Panc1 (cell line): ENCODE results near the gene ATP13A3. TPM values are rescaled to one million over a fixed set of nuclear protein-coding genes. Genes with fewer than 3 reads are reported as not detected.

Experiments used
- ATAC-seq: fragments of 200-7000 bp; cut with Tn5 transposase; 2 replicates; pipeline ENCODE4 v1.9.1; 2020; ENCODE audit warnings: mild to moderate bottlenecking, moderate library complexity
- BruUV-seq: library from RNA; stranded (reverse); fragments of 400-500 nt; replicated peaks from 2 replicates; lab custom pipeline; 2021; lab: Mats Ljungman, UMichigan
- CTCF ChIA-PET: fragments of 300-600 bp; sonication (Branson Sonifier 250); formaldehyde crosslinking; loops from one replicate; lab custom pipeline; 2022; ENCODE audit warnings: antibody characterized with exemption; lab: Charles Lee
- POLR2A ChIA-PET: fragments of 300-600 bp; sonication (Branson Sonifier 250); formaldehyde crosslinking; loops from one replicate; lab custom pipeline; 2022; ENCODE audit warnings: antibody characterized with exemption; lab: Charles Lee
- DNase-seq: peaks from one replicate; pipeline ENCODE4 v3.0.0-alpha.2; 2010; ENCODE audit warnings: low read depth, low spot score
- H3K27ac ChIP-seq: 2 replicates; pipeline ENCODE4 v1.5.1; 2011; ENCODE audit warnings: mild to moderate bottlenecking, low read length, inconsistent platforms
- H3K27me3 ChIP-seq: fragments of 200-500 bp; sonication (Bioruptor generic); 2 replicates; pipeline ENCODE4 v1.6.0; 2014; ENCODE audit warnings: low read length, inconsistent platforms; ENCODE audit not compliant: control insufficient read depth, insufficient read depth
- H3K36me3 ChIP-seq: fragments of 200-500 bp; sonication (Bioruptor generic); 2 replicates; pipeline ENCODE4 v1.5.1; 2014; ENCODE audit warnings: inconsistent platforms, mild to moderate bottlenecking, low read length, moderate library complexity; ENCODE audit not compliant: control insufficient read depth, insufficient read depth
- H3K4me1 ChIP-seq: 2 replicates; pipeline ENCODE4 v1.5.1; 2011; ENCODE audit warnings: inconsistent platforms, mild to moderate bottlenecking, low read length, moderate library complexity; ENCODE audit not compliant: control insufficient read depth, insufficient read depth
- H3K4me3 ChIP-seq, 2 experiments: 2 replicates each; pipeline ENCODE4 v1.5.1; 2011 to 2012; ENCODE audit warnings: low read depth in 2 of 2, low read length in 2 of 2, mild to moderate bottlenecking in 2 of 2, inconsistent platforms in 1 of 2, moderate library complexity in 1 of 2
- H3K9me3 ChIP-seq: fragments of 200-500 bp; sonication (Bioruptor generic); 2 replicates; pipeline ENCODE4 v1.5.1; 2014; ENCODE audit warnings: low read depth, mild to moderate bottlenecking, inconsistent platforms, low read length, moderate library complexity; ENCODE audit not compliant: control insufficient read depth, insufficient read depth
- CTCF ChIP-seq: fragments of 450-650 bp; IDR thresholded peaks from 2 replicates; pipeline ENCODE4 v1.5.1; 2017; ENCODE audit warnings: mild to moderate bottlenecking
- POLR2AphosphoS5 ChIP-seq: IDR thresholded peaks from 2 replicates; pipeline ENCODE4 v1.6.1; 2012; ENCODE audit warnings: mild to moderate bottlenecking, low read depth, low read length, moderate library complexity
- REST ChIP-seq, 2 experiments: IDR thresholded peaks; 2 replicates each; pipeline ENCODE4 v1.6.1; 2011 to 2012; ENCODE audit warnings: low read depth in 2 of 2, control low read depth in 1 of 2, low read length in 1 of 2, mild to moderate bottlenecking in 1 of 2, moderate library complexity in 1 of 2; ENCODE audit not compliant: insufficient read depth in 1 of 2
- SIN3A ChIP-seq: IDR thresholded peaks from 2 replicates; pipeline ENCODE4 v1.6.1; 2012; ENCODE audit warnings: low read depth, mild to moderate bottlenecking, low read length, moderate library complexity, borderline replicate concordance; ENCODE audit not compliant: insufficient read depth
- TCF7L2 ChIP-seq: IDR thresholded peaks from 2 replicates; pipeline ENCODE4 v1.6.1; 2011; ENCODE audit warnings: mild to moderate bottlenecking, low read depth, low read length, inconsistent platforms
- in situ Hi-C: cut with HindIII; loops from 2 replicates; pipeline ENCODE4 v1.10.0; 2016; ENCODE audit warnings: low sequenced_read_pairs, low pct_unique_long_range_greater_than_20kb
- intact Hi-C: fragments of 100-400 bp; cut with micrococcal nuclease; formaldehyde crosslinking; loops from one replicate; pipeline ENCODE4 v1.10.0; 2022; ENCODE audit not compliant: unreplicated experiment
- total RNA-seq: library from RNA; stranded (reverse); gene quantifications from one replicate; pipeline ENCODE4 v1.2.1, GENCODE V29; 2021; ENCODE audit not compliant: unreplicated experiment

ATP13A3 gene
- total RNA-seq, 1 experiment from 2014 or later: 169 TPM

GRCh38 chr3:194425399-194425798 is 61.4 kb downstream of the ATP13A3 start:
- ATAC-seq: no peak
- Histone ChIP-seq H3K9me3 (no peaks in the 10 kb centered on the region), H3K4me3 (no peak overlapping the region), H3K36me3 (peaks cover 52% of the 10 kb centered on the region), H3K27me3 (no peaks in the 10 kb centered on the region), H3K4me1 (no peaks in the 10 kb centered on the region), H3K27ac (no peak overlapping the region)
- no peak for TF ChIP-seq POLR2AphosphoS5
- POLR2A ChIA-PET: interaction anchor here (0.6 kb wide), 1 partner anchor 10 kb away, joined by 3 read pairs; no protein-coding TSS in a partner anchor
- in situ Hi-C loops: no loop called here
- CTCF ChIA-PET: no interaction called here
- DNase-seq: no peak
- intact Hi-C loops: loop anchor here (10.0 kb wide), 1 partner anchor 59 kb away; the partner anchor contains the start of gene ATP13A3
- BruUV-seq: no TSS peak

- intact Hi-C loops: loop anchor here (10.0 kb wide), 1 partner anchor 60 kb away; the partner anchor contains the start of gene ATP13A3
- Histone ChIP-seq H3K36me3 (peaks cover 52% of the 10 kb centered on the region), H3K9me3 (no peaks in the 10 kb centered on the region), H3K4me3 (no peak overlapping the region), H3K27me3 (no peaks in the 10 kb centered on the region), H3K4me1 (no peaks in the 10 kb centered on the region), H3K27ac (no peak overlapping the region)
- CTCF ChIA-PET: no interaction called here
- in situ Hi-C loops: no loop called here
- POLR2A ChIA-PET: no interaction called here
- no peak for ATAC-seq
- no peak for DNase-seq
- TF ChIP-seq SIN3A (no peak), TCF7L2 (no peak), REST (IDR thresholded peaks at IDR 0.05; ENCODE audit: insufficient read depth in 1 of 2, low read depth in 2 of 2, low read length in 1 of 2) (no peak), POLR2AphosphoS5 (no peak), CTCF (no peak)
- BruUV-seq: no TSS peak
Measured at GRCh38 chr3:194424953-194425352, 61.8 kb downstream of the ATP13A3 start.

- Histone ChIP-seq H3K27me3 (no peaks in the 10 kb centered on the region), H3K27ac (no peak overlapping the region), H3K36me3 (peaks cover 52% of the 10 kb centered on the region), H3K4me1 (no peaks in the 10 kb centered on the region), H3K9me3 (no peaks in the 10 kb centered on the region), H3K4me3 (no peak overlapping the region)
- DNase-seq: no peak
- intact Hi-C loops: loop anchor here (10.0 kb wide), 1 partner anchor 60 kb away; the partner anchor contains the start of gene ATP13A3
- no TSS peak for BruUV-seq
- CTCF ChIA-PET: no interaction called here
- no peak for ATAC-seq
- TF ChIP-seq REST (IDR thresholded peaks at IDR 0.05; ENCODE audit: insufficient read depth in 1 of 2, low read depth in 2 of 2, low read length in 1 of 2): no peak
- peak; percentile 14; the same call in 1 of the 2 replicates for TF ChIP-seq CTCF
- no peak for TF ChIP-seq POLR2AphosphoS5
- TF ChIP-seq TCF7L2: no peak
- in situ Hi-C loops: no loop called here
- POLR2A ChIA-PET: no interaction called here
Measured at GRCh38 chr3:194424373-194424772, 62.4 kb downstream of the ATP13A3 start.
